ENCODE results near the gene CCDC148.
"Not testable (repeated sequence)": the region's sequence is repeated elsewhere in the genome, so short reads cannot be mapped to it uniquely, and the experiment has no call there.

Gene CCDC148

GRCh38 chr2:158319269-158319668 lies 137.3 kb downstream of the CCDC148 start:
- TF ChIP-seq CTCF (IDR thresholded peaks at IDR 0.05; ENCODE audit: insufficient read depth, low read depth, low read length, missing control alignments) = no peak
- no peak for DNase-seq (ENCODE audit: low read depth)
- H3K4me3 ChIP-seq (ENCODE audit: low read length) = no peak overlapping the region

- no peak overlapping the region for H3K4me3 ChIP-seq (ENCODE audit: low read length)
- no peak for TF ChIP-seq CTCF (IDR thresholded peaks at IDR 0.05; ENCODE audit: insufficient read depth, low read depth, low read length, missing control alignments)
- DNase-seq (ENCODE audit: low read depth) = no peak
These were observed 138.9 kb downstream of the CCDC148 start for GRCh38 chr2:158317642-158318041.

GRCh38 chr2:158315803-158316414 lies 140.6 kb downstream of the CCDC148 start:
- DNase-seq (ENCODE audit: low read depth) = no peak
- no peak for TF ChIP-seq CTCF (IDR thresholded peaks at IDR 0.05; ENCODE audit: insufficient read depth, low read depth, low read length, missing control alignments)
- no peak overlapping the region for H3K4me3 ChIP-seq (ENCODE audit: low read length)

- no peak overlapping the region for H3K4me3 ChIP-seq (ENCODE audit: low read length)
- no peak for TF ChIP-seq CTCF (IDR thresholded peaks at IDR 0.05; ENCODE audit: insufficient read depth, low read depth, low read length, missing control alignments)
- no peak for DNase-seq (ENCODE audit: low read depth)
These were observed 141.6 kb downstream of the CCDC148 start for GRCh38 chr2:158315000-158315399.

GRCh38 chr2:158313734-158314133 lies 142.8 kb downstream of the CCDC148 start:
- DNase-seq (ENCODE audit: low read depth) = no peak
- TF ChIP-seq CTCF (IDR thresholded peaks at IDR 0.05; ENCODE audit: insufficient read depth, low read depth, low read length, missing control alignments) = no peak
- no peak overlapping the region for H3K4me3 ChIP-seq (ENCODE audit: low read length)

GRCh38 chr2:158312981-158313380 lies 143.6 kb downstream of the CCDC148 start:
- H3K4me3 ChIP-seq (ENCODE audit: low read length) = no peak overlapping the region
- no peak for TF ChIP-seq CTCF (IDR thresholded peaks at IDR 0.05; ENCODE audit: insufficient read depth, low read depth, low read length, missing control alignments)
- DNase-seq (ENCODE audit: low read depth) = no peak

- DNase-seq (ENCODE audit: low read depth); H3K4me3 ChIP-seq (ENCODE audit: low read length): not testable (repeated sequence)
These were observed 146.1 kb downstream of the CCDC148 start for GRCh38 chr2:158310407-158310806.

Data from epithelial cell of esophagus (primary cell).